ENCODE results near the gene FN3KRP. TPM values are rescaled to one million over a fixed set of nuclear protein-coding genes. Genes with fewer than 3 reads are reported as not detected.
A peak's percentile ranks its signal among the peaks of the same experiment; 100 is the strongest.

Gene FN3KRP
- polyA plus RNA-seq, 1 experiment, result 15.1 TPM

GRCh38 chr17:82748756-82749155 is 32.2 kb downstream of the FN3KRP start:
- Histone ChIP-seq H3K9me3 (ENCODE audit: control insufficient read depth, insufficient read depth, low read length) (peaks cover 16% of the 10 kb centered on the region), H3K27ac (ENCODE audit: low read depth, low read length) (no peak overlapping the region), H3K27me3 (ENCODE audit: control insufficient read depth, insufficient read depth, low read length) (no peaks in the 10 kb centered on the region), H3K4me3 (ENCODE audit: low read depth, low read length) (no peak overlapping the region)
- POLR2A ChIA-PET, result interaction anchor here (0.6 kb wide), 1 partner anchor 139 kb away, joined by 8 read pairs; no protein-coding TSS in a partner anchor
- DNase-seq (ENCODE audit: low read depth, low spot score), result no peak
- CTCF ChIA-PET, result no interaction called here
- no peak for TF ChIP-seq CTCF (IDR thresholded peaks at IDR 0.05; ENCODE audit: low read depth, low read length)

GRCh38 chr17:82750241-82750908 is 33.9 kb downstream of the FN3KRP start:
- no peak for DNase-seq (ENCODE audit: low read depth, low spot score)
- no peaks in the 10 kb centered on the region for H3K27me3 ChIP-seq (ENCODE audit: control insufficient read depth, insufficient read depth, low read length)
- ChIA-PET POLR2A (no interaction called here), CTCF (no interaction called here)
- H3K9me3 ChIP-seq (ENCODE audit: control insufficient read depth, insufficient read depth, low read length), result peaks cover 16% of the 10 kb centered on the region
- H3K4me3 ChIP-seq (ENCODE audit: low read depth, low read length), result no peak overlapping the region
- no peak for TF ChIP-seq CTCF (IDR thresholded peaks at IDR 0.05; ENCODE audit: low read depth, low read length)
- H3K27ac ChIP-seq (ENCODE audit: low read depth, low read length), result no peak overlapping the region

- Histone ChIP-seq H3K27me3 (ENCODE audit: control insufficient read depth, insufficient read depth, low read length) (no peaks in the 10 kb centered on the region), H3K9me3 (ENCODE audit: control insufficient read depth, insufficient read depth, low read length) (peaks cover 13% of the 10 kb centered on the region), H3K4me3 (ENCODE audit: low read depth, low read length) (peak overlapping the region; percentile 62), H3K27ac (ENCODE audit: low read depth, low read length) (no peak overlapping the region)
- CTCF ChIA-PET, result no interaction called here
- DNase-seq (ENCODE audit: low read depth, low spot score), result no peak
- no peak for TF ChIP-seq CTCF (IDR thresholded peaks at IDR 0.05; ENCODE audit: low read depth, low read length)
- POLR2A ChIA-PET, result no interaction called here
Observed at GRCh38 chr17:82751171-82751570, 34.7 kb downstream of the FN3KRP start.

GRCh38 chr17:82751571-82752370 is 35.3 kb downstream of the FN3KRP start, which contains the start of gene TBCD:
Gene TBCD, plus strand, starts transcription at chr17:82752065. Its CDS starts 129 bp downstream, at chr17:82752194.
- no peaks in the 10 kb centered on the region for H3K27me3 ChIP-seq (ENCODE audit: control insufficient read depth, insufficient read depth, low read length)
- TF ChIP-seq CTCF (IDR thresholded peaks at IDR 0.05; ENCODE audit: low read depth, low read length), result no peak
- peak; percentile 72 for DNase-seq (ENCODE audit: low read depth, low spot score)
- POLR2A ChIA-PET, result no interaction called here
- CTCF ChIA-PET, result no interaction called here
- no peak within 1 kb of the TSS for H3K27ac ChIP-seq (ENCODE audit: low read depth, low read length)
- H3K9me3 ChIP-seq (ENCODE audit: control insufficient read depth, insufficient read depth, low read length), result peaks cover 9% of the 10 kb centered on the region
- peak within 1 kb of the TSS; percentile 86 for H3K4me3 ChIP-seq (ENCODE audit: low read depth, low read length)

Measured in AG04450 (cell line).